H1 (cell line): Measurements from ENCODE around the gene FSTL4. TPM values are rescaled to one million over a fixed set of nuclear protein-coding genes. Genes with fewer than 3 reads are reported as not detected.

ENCODE experiments used
- CTCF ChIA-PET: fragments of 300-600 bp; sonication (Branson Sonifier 250); formaldehyde crosslinking; loops from one replicate; lab custom pipeline; 2021; ENCODE audit not compliant: partially characterized antibody; lab: Charles Lee
- POLR2A ChIA-PET: fragments of 300-600 bp; sonication (Branson Sonifier 250); formaldehyde crosslinking; loops from one replicate; lab custom pipeline; 2021; ENCODE audit warnings: inconsistent platforms; ENCODE audit not compliant: partially characterized antibody; lab: Charles Lee
- DNase-seq, 2 experiments: peaks; one replicate each; pipeline versions ENCODE4 v3.0.0 to v3.0.0-alpha.2; 2010 to 2022; ENCODE audit warnings: low spot score in 2 of 2, low read depth in 1 of 2, mixed read lengths in 1 of 2
- FAIRE-seq: peaks from 2 replicates; lab custom pipeline; 2011; peaks lifted over from hg19 to GRCh38; lab: Jason Lieb, UNC
- H2AFZ ChIP-seq: 2 replicates; pipeline ENCODE4 v1.8.1; 2012; ENCODE audit warnings: low read length, inconsistent platforms
- H2AK5ac ChIP-seq: 2 replicates; pipeline ENCODE4 v1.6.1; 2013; ENCODE audit warnings: low read depth, low read length
- H2BK120ac ChIP-seq: replicated peaks from 2 replicates; pipeline ENCODE3; 2013; ENCODE audit warnings: low read depth, low read length, inconsistent platforms
- H2BK12ac ChIP-seq: 2 replicates; pipeline ENCODE4 v1.6.1; 2013; ENCODE audit warnings: low read depth, low read length
- H2BK15ac ChIP-seq: 2 replicates; pipeline ENCODE4 v1.6.1; 2013; ENCODE audit warnings: low read length
- H2BK20ac ChIP-seq: 2 replicates; pipeline ENCODE4 v1.6.1; 2013; ENCODE audit warnings: low read length
- H2BK5ac ChIP-seq: 2 replicates; pipeline ENCODE4 v1.6.1; 2013; ENCODE audit warnings: low read depth, low read length
- H3K14ac ChIP-seq: 2 replicates; pipeline ENCODE4 v1.6.1; 2013; ENCODE audit warnings: inconsistent platforms; ENCODE audit not compliant: insufficient read length
- H3K18ac ChIP-seq: 2 replicates; pipeline ENCODE4 v1.6.1; 2013; ENCODE audit warnings: low read length; ENCODE audit errors: extremely low read depth
- H3K23ac ChIP-seq: 2 replicates; pipeline ENCODE4 v1.6.1; 2013; ENCODE audit warnings: inconsistent platforms; ENCODE audit not compliant: insufficient read length
- H3K23me2 ChIP-seq: 2 replicates; pipeline ENCODE4 v1.6.1; 2013; ENCODE audit warnings: low read depth, low read length
- H3K27ac ChIP-seq: 2 replicates; pipeline ENCODE4 v1.6.1; 2011; ENCODE audit warnings: low read depth, low read length, inconsistent platforms
- H3K27me3 ChIP-seq, 4 experiments: replicated peaks in 1 of 4; 1 replicate in 1 of 4; 2 replicates in 3 of 4; pipeline versions ENCODE4 v1.6.1 to v1.8.1; 2011 to 2013; ENCODE audit warnings: low read length in 3 of 4, mild to moderate bottlenecking in 3 of 4, inconsistent platforms in 2 of 4, mixed read lengths in 2 of 4, moderate library complexity in 1 of 4; ENCODE audit not compliant: control insufficient read depth in 3 of 4, insufficient read depth in 3 of 4; ENCODE audit errors: extremely low read depth in 1 of 4
- H3K36me3 ChIP-seq, 4 experiments: 2 replicates each; pipeline versions ENCODE4 v1.6.1 to v1.8.1; 2011 to 2013; ENCODE audit warnings: mild to moderate bottlenecking in 4 of 4, low read length in 3 of 4, moderate library complexity in 2 of 4, control low read depth in 1 of 4, inconsistent platforms in 1 of 4; ENCODE audit not compliant: insufficient read depth in 4 of 4, control insufficient read depth in 2 of 4
- H3K4ac ChIP-seq: replicated peaks from 2 replicates; pipeline ENCODE3; 2013; ENCODE audit warnings: low read length, low read depth, mixed read lengths, inconsistent platforms; ENCODE audit not compliant: insufficient read length
- H3K4me1 ChIP-seq, 4 experiments: replicated peaks in 1 of 4; 1 replicate in 1 of 4; 2 replicates in 3 of 4; pipeline versions ENCODE4 v1.6.1 to v1.8.1; 2011 to 2013; ENCODE audit warnings: low read length in 3 of 4, inconsistent platforms in 2 of 4, mixed read lengths in 1 of 4; ENCODE audit not compliant: insufficient read depth in 4 of 4, control insufficient read depth in 3 of 4
- H3K4me2 ChIP-seq, 2 experiments: 2 replicates each; pipeline versions ENCODE4 v1.6.1 to v1.8.1; 2011 to 2013; ENCODE audit warnings: low read depth in 2 of 2, low read length in 2 of 2, control low read depth in 1 of 2, inconsistent platforms in 1 of 2, mild to moderate bottlenecking in 1 of 2; ENCODE audit not compliant: insufficient read depth in 1 of 2
- H3K4me3 ChIP-seq, 4 experiments: fragments of 200-600, 300-600 bp in 1 of 4; sonication (generic), shearing (Covaris generic), sonication (Bioruptor Twin) in 1 of 4; 2 replicates each; pipeline versions ENCODE4 v1.5.1 to v1.8.1; 2011 to 2016; ENCODE audit warnings: low read length in 4 of 4, low read depth in 3 of 4, control low read depth in 2 of 4, inconsistent platforms in 2 of 4, mild to moderate bottlenecking in 2 of 4, mixed read lengths in 1 of 4, moderate library complexity in 1 of 4; ENCODE audit not compliant: insufficient read depth in 2 of 4; ENCODE audit errors: extremely low read depth in 1 of 4
- H3K56ac ChIP-seq: replicated peaks from 2 replicates; pipeline ENCODE3; 2013; ENCODE audit warnings: low read depth, mild to moderate bottlenecking, mixed read lengths, low read length, inconsistent platforms; ENCODE audit not compliant: insufficient read length
- H3K79me1 ChIP-seq: 2 replicates; pipeline ENCODE4 v1.6.1; 2013; ENCODE audit warnings: low read depth, low read length, control low read depth
- H3K79me2 ChIP-seq, 2 experiments: 2 replicates each; pipeline versions ENCODE4 v1.6.1 to v1.8.1; 2012 to 2013; ENCODE audit warnings: low read length in 2 of 2, mild to moderate bottlenecking in 2 of 2, inconsistent platforms in 1 of 2; ENCODE audit not compliant: insufficient read depth in 2 of 2, control insufficient read depth in 1 of 2
- H3K9ac ChIP-seq, 4 experiments: replicated peaks in 1 of 4; 1 replicate in 1 of 4; 2 replicates in 3 of 4; pipeline versions ENCODE4 v1.6.1 to v1.8.1; 2011 to 2013; ENCODE audit warnings: low read depth in 3 of 4, low read length in 3 of 4, control low read depth in 2 of 4, mild to moderate bottlenecking in 2 of 4, moderate library complexity in 2 of 4, inconsistent platforms in 1 of 4; ENCODE audit errors: extremely low read depth in 1 of 4
- H3K9me3 ChIP-seq, 2 experiments: 2 replicates each; pipeline versions ENCODE4 v1.6.1 to v1.8.1; 2012 to 2013; ENCODE audit warnings: mild to moderate bottlenecking in 2 of 2, moderate library complexity in 2 of 2, control low read depth in 1 of 2, inconsistent platforms in 1 of 2, low read depth in 1 of 2, low read length in 1 of 2, mixed read lengths in 1 of 2; ENCODE audit not compliant: insufficient read depth in 2 of 2
- H4K20me1 ChIP-seq, 2 experiments: replicated peaks in 1 of 2; 2 replicates each; pipeline versions ENCODE3 to v1.8.1; 2011 to 2013; ENCODE audit warnings: inconsistent platforms in 2 of 2, low read length in 2 of 2, mild to moderate bottlenecking in 1 of 2; ENCODE audit not compliant: insufficient read depth in 2 of 2, control insufficient read depth in 1 of 2
- H4K5ac ChIP-seq: 2 replicates; pipeline ENCODE4 v1.6.1; 2013; ENCODE audit warnings: low read length, low read depth, mixed read lengths, inconsistent platforms; ENCODE audit not compliant: insufficient read length
- H4K8ac ChIP-seq: 2 replicates; pipeline ENCODE4 v1.8.0; 2013; ENCODE audit warnings: mild to moderate bottlenecking, moderate library complexity, low read length, inconsistent platforms; ENCODE audit not compliant: insufficient read depth; ENCODE audit errors: extremely low read depth
- H4K91ac ChIP-seq: replicated peaks from 2 replicates; pipeline ENCODE3; 2013; ENCODE audit warnings: low read length, mixed read lengths, inconsistent platforms; ENCODE audit not compliant: insufficient read length
- BCL11A ChIP-seq, 2 experiments: IDR thresholded peaks; one replicate each; pipeline ENCODE4 v1.6.1; 2011; ENCODE audit warnings: low read depth in 2 of 2, low read length in 2 of 2, mild to moderate bottlenecking in 2 of 2
- CHD1 ChIP-seq: IDR thresholded peaks from 2 replicates; pipeline ENCODE4 v1.6.1; 2012; ENCODE audit warnings: low read depth, low read length, improper control_type of control experiment
- CHD2 ChIP-seq: IDR thresholded peaks from 2 replicates; pipeline ENCODE4 v1.6.1; 2012; ENCODE audit warnings: low read length, improper control_type of control experiment
- GTF2F1 ChIP-seq: IDR thresholded peaks from 2 replicates; pipeline ENCODE4 v1.6.1; 2012; ENCODE audit warnings: low read depth, low read length, improper control_type of control experiment, borderline replicate concordance
- HDAC6 ChIP-seq: IDR thresholded peaks from one replicate; pipeline ENCODE4 v1.7.1; 2012; ENCODE audit warnings: low read depth, mild to moderate bottlenecking, inconsistent platforms, low read length, moderate library complexity
- NANOG ChIP-seq: IDR thresholded peaks from 2 replicates; pipeline ENCODE4 v1.6.1; 2011; ENCODE audit warnings: low read length, low read depth, mild to moderate bottlenecking, inconsistent platforms; ENCODE audit not compliant: insufficient read depth, poor library complexity, severe bottlenecking
- SIRT6 ChIP-seq: IDR thresholded peaks from one replicate; pipeline ENCODE4 v1.7.1; 2012; ENCODE audit warnings: low read length, inconsistent platforms
- SUZ12 ChIP-seq: fragments of 200-600 bp; sonication (generic); IDR thresholded peaks from 2 replicates; pipeline ENCODE4 v1.6.1; 2012; ENCODE audit warnings: mild to moderate bottlenecking, inconsistent platforms, low read length, moderate library complexity, mixed read lengths
- YY1 ChIP-seq: IDR thresholded peaks from 2 replicates; pipeline ENCODE4 v1.6.1; 2011; ENCODE audit warnings: low read depth, mild to moderate bottlenecking, low read length
- WGBS, 2 experiments: shearing (Covaris generic) in 1 of 2; methylation state at CpG; one replicate each; pipeline versions ENCODE4 v1.1.6 to v1.1.7; 2013 to 2015; ENCODE audit warnings: low lambda C conversion rate in 2 of 2, mixed read lengths in 2 of 2, inconsistent platforms in 1 of 2, low coverage in 1 of 2, missing lambda C conversion rate in 1 of 2; ENCODE audit not compliant: insufficient replicate concordance in 2 of 2, insufficient coverage in 1 of 2, insufficient read length in 1 of 2; ENCODE audit errors: extremely low coverage in 1 of 2, missing lambda C conversion rate in 1 of 2; 5-methylcytosine and 5-hydroxymethylcytosine counted together
- polyA plus RNA-seq, 7 experiments: library from polyadenylated mRNA; depleted of rRNA in 3 of 7; stranded (reverse) in 5 of 7; unstranded in 2 of 7; fragments of >200 nt in 5 of 7; fragments of 200-250 nt in 2 of 7; gene quantifications; 1 replicate in 5 of 7; 2 replicates in 1 of 7; 4 replicates in 1 of 7; pipeline versions ENCODE4 v1.2.1 to v1.2.3, GENCODE V29; 2011 to 2013; ENCODE audit warnings: missing spikeins in 2 of 7, mixed read lengths in 2 of 7
- total RNA-seq: library from RNA; stranded (reverse); fragmentation: NEBNext Ultra II Directional; extraction: Animal tissue kit (Norgen Biotek cat#: 25700); gene quantifications from 2 replicates; pipeline ENCODE4 v1.2.1, GENCODE V29; 2021

The FSTL4 gene
- total and polyA plus RNA-seq, 2 of the 8 experiments (the other 6 are each of a cell fraction or from before 2014, with no cell fraction given), result 3.1 to 4.1 TPM

GRCh38 chr5:133554279-133554678, 58.1 kb downstream of the FSTL4 start:
- Histone ChIP-seq H3K9ac (no peak overlapping the region), H4K20me1 (no peaks in the 10 kb centered on the region), H3K56ac (no peak overlapping the region), H2BK120ac (no peak overlapping the region), H3K79me1 (no peaks in the 10 kb centered on the region), H4K5ac (no peak overlapping the region), H2BK5ac (no peak overlapping the region), H3K27me3 (no peaks in the 10 kb centered on the region; a peak in 1 of 7 replicates), H3K23ac (no peak overlapping the region), H3K79me2 (no peaks in the 10 kb centered on the region), H3K4me2 (no peak overlapping the region), H2AFZ (no peak overlapping the region), H2BK20ac (no peak overlapping the region), H3K4ac (no peak overlapping the region), H3K4me3 (no peak overlapping the region), H2BK12ac (no peak overlapping the region), H4K91ac (no peak overlapping the region), H4K8ac (no peak overlapping the region), H2AK5ac (no peak overlapping the region), H2BK15ac (no peak overlapping the region), H3K36me3 (no peaks in the 10 kb centered on the region), H3K9me3 (no peaks in the 10 kb centered on the region), H3K23me2 (0 out of 2 replicates have a peak, but pooled peaks cover 3% of the 10 kb centered on the region), H3K14ac (no peak overlapping the region), H3K18ac (no peak overlapping the region), H3K4me1 (peaks cover 0 to 8% (median 5%) of the 10 kb centered on the region in 4 experiments; a peak in 4 of 7 replicates), H3K27ac (no peak overlapping the region)
- TF ChIP-seq BCL11A (IDR thresholded peaks at IDR 0.05; ENCODE audit: low read depth in 2 of 2, low read length in 2 of 2), result no peak
- no peak for TF ChIP-seq HDAC6
- no peak for TF ChIP-seq YY1
- TF ChIP-seq SUZ12, result no peak
- no peak for TF ChIP-seq GTF2F1
- no peak for TF ChIP-seq SIRT6
- TF ChIP-seq NANOG, result no peak
- no peak for TF ChIP-seq CHD2
- TF ChIP-seq CHD1, result no peak
- FAIRE-seq (no peak), DNase-seq (no peak)
- WGBS, 2 experiments, result 86% methylated on average over 6 of the region's 6 CpGs; no CpG with 5 or more reads in 1 of the 2 experiments
- ChIA-PET POLR2A (no interaction called here), CTCF (interaction anchor here (0.5 to 2.7 kb wide), 13 partner anchors 9 to 534 kb away, joined by 3 to 9 read pairs (median 4); no protein-coding TSS in a partner anchor)
